GM20000 (cell line): ENCODE data around the gene SGCE.

Experiments
- DNase-seq: peaks from one replicate; pipeline ENCODE4 v3.0.0; 2012; ENCODE audit warnings: low spot score
- TF ChIP-seq, protein P1 (sequence below): IDR thresholded peaks from 2 replicates; pipeline ENCODE4 v1.5.1; 2012; ENCODE audit warnings: mild to moderate bottlenecking, control low read depth; ENCODE audit errors: extremely low read depth, missing control alignments

SGCE gene

DNA sequence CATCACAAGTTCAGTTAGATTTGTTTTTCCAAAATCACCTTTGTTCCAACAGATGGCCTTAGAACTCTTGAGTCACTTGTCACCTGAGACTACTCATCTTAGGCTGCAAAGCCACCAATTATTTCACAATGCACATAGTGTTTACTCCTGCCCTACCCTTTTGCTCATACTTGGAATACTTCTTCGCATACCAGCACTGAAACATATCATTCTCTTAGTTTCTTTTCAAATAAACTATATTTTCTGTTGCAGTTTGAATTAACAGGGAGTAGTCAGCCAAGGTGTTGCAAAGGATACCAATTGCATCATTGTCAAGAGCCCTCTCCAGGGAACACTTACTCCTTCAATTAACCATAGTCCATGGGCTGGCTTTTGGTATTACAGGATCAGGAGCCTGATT lies 75.3 kb downstream of the SGCE start:
- TF ChIP-seq, protein P1, sequence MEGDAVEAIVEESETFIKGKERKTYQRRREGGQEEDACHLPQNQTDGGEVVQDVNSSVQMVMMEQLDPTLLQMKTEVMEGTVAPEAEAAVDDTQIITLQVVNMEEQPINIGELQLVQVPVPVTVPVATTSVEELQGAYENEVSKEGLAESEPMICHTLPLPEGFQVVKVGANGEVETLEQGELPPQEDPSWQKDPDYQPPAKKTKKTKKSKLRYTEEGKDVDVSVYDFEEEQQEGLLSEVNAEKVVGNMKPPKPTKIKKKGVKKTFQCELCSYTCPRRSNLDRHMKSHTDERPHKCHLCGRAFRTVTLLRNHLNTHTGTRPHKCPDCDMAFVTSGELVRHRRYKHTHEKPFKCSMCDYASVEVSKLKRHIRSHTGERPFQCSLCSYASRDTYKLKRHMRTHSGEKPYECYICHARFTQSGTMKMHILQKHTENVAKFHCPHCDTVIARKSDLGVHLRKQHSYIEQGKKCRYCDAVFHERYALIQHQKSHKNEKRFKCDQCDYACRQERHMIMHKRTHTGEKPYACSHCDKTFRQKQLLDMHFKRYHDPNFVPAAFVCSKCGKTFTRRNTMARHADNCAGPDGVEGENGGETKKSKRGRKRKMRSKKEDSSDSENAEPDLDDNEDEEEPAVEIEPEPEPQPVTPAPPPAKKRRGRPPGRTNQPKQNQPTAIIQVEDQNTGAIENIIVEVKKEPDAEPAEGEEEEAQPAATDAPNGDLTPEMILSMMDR, result no peak
- no peak for DNase-seq

DNA sequence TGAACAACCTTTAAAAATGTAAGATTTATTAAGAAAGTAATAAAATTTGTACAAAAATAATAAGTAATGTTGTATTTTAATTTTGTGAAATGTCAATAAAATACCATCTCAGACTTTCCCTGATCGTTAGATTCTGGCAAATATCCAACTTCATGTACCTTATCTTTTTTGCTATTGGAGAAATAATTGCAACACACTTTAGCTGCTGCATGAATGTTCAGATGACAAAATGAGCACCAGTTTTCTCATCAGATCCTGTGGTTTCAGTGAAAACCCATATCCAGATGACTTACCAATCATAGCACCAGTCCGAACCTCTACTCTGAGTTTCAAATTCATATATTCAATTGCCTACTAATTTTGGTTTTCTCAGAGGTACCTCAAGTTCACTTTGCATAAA lies 76.5 kb downstream of the SGCE start:
- TF ChIP-seq, protein P1, result no peak
- DNase-seq, result no peak

DNA sequence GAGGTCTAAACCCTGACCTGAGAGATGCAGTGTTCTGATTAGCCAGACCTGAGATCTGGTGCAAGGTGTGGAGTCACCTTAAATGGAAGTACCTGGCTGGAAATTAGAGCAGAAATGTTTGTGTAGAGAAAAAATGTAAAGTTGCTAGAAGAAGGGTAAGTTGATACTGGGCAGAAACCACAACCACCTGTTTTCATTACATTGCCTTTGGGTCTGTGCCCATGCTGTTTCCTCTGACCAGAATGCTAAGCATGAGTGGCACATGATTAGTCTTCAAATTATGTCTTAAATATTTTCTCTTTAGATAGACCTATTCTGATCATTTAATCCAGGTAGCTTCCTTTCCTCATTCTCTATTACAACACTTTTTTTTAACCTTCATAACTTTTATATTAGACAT lies 77.3 kb downstream of the SGCE start:
- no peak for DNase-seq
- TF ChIP-seq, protein P1, result no peak

DNA sequence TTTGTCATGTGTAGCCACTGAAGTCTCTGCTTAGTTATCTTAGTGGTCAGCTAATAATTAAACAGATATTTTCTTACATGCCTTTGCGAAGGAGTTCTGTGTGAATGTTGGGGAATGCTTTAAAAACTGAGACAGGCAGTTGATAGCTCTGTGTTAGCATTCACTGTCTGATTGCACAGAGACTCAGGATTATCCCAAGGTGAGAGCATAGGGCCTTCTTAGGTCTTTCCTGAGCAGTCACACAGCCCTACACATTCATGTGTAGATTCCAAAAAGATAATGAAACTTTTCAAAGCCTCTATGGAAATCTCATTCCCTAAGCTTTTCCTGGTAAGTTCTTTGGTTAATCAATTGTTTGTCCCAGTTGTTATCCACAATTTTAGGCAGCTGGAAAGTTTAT lies 78.6 kb downstream of the SGCE start:
- no peak for DNase-seq
- TF ChIP-seq, protein P1, result no peak

DNA sequence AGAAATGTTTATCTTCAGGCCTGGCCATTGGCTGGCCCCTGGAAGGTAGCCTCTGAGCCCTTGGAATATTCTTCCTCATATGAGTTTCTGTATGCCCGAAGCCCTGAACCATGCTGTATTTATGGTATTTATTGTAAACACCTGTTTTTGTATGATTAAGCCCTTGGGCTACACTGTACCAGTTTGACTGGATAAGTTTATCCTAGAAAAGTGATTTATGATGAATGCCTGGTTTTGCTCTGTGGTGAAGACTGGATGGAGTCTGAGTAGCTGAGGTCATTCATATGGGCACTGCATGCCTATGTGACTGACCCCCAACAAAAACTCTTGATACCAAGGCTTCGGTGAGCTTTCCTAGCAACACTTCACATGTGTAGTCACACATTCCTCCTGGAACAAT lies 79.6 kb downstream of the SGCE start:
- DNase-seq, result no peak
- TF ChIP-seq, protein P1, result no peak

DNA sequence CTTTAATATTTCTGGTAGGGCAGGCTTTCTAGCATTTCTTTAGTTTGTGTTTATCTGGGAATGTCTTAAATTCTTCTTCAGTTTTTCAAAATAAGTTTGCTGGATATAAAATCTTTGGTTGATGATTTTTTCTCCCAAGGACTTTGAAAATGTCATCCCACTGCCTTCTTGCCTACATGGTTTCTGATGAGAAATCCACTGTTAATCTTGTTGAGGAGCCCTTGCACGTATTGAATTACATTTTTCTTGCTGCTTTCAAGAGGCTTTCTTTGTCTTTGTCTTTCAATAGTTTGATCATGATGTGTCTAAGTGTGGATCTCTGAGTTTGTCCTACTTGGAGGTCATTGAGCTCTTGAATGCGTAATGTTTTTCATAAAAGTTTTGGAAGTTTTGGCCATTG lies 80.3 kb downstream of the SGCE start:
- TF ChIP-seq, protein P1, result no peak
- DNase-seq, result no peak

DNA sequence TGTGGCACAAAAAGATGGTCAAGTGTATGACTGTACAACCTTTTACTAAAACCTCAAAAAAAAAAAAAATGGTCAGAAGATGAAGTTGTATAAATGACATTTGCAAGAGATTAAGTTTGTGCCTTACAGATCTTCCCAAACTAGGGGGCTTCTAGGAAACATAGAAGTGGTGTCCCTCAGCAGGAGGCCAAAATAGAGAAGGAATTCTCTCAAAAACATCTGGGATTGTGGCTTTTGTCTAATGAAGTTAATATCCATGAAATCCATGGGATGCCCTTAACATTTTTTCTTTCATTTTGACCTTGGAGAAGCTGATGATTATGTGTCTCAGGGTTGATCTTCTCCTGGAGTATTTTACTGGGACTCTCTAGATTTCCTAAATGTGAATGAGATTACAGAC lies 84.1 kb downstream of the SGCE start:
- DNase-seq, result no peak

More for the DNA sequence above, 84.1 kb downstream of the SGCE start:
- TF ChIP-seq, protein P1, result no peak
